ENCODE measurements around the gene FHIT. TPM values are rescaled to one million over a fixed set of nuclear protein-coding genes. Genes with fewer than 3 reads are reported as not detected.

Gene FHIT
- total and polyA plus RNA-seq, 2 of the 4 experiments (the other 2 are of a cell fraction) = 0.07 TPM; not detected in 1

- Histone ChIP-seq H3K9me1 (ENCODE audit: insufficient read depth, low read length) (0 out of 2 replicates have a peak, but pooled peaks cover 5% of the 10 kb centered on the region), H3K4ac (ENCODE audit: low read depth, low read length) (no peak overlapping the region; the same call in 1 of the 2 replicates), H2AK5ac (ENCODE audit: low read depth, low read length) (no peak overlapping the region), H4K20me1 (ENCODE audit: insufficient read depth, low read length) (no peaks in the 10 kb centered on the region), H3K4me3 (ENCODE audit: insufficient read depth, low read depth, low read length) (no peak overlapping the region), H3K27me3 (ENCODE audit: control insufficient read depth, insufficient read depth, low read length) (no peaks in the 10 kb centered on the region), H2BK20ac (ENCODE audit: low read depth, low read length) (no peak overlapping the region), H2BK120ac (ENCODE audit: low read depth, low read length) (no peak overlapping the region), H3K9ac (ENCODE audit: low read depth, low read length) (no peak overlapping the region), H2AK9ac (replicated peaks; ENCODE audit: low read depth, low read length, poor library complexity) (no peak overlapping the region), H3K9me3 (ENCODE audit: control insufficient read depth, insufficient read depth, low read length) (no peaks in the 10 kb centered on the region), H3K27ac (ENCODE audit: insufficient read depth, low read length) (no peak overlapping the region), H2BK15ac (ENCODE audit: low read depth, low read length) (no peak overlapping the region), H3K4me1 (ENCODE audit: control insufficient read depth, insufficient read depth, low read length) (no peaks in the 10 kb centered on the region; the same call in 1 of the 2 replicates), H3K18ac (ENCODE audit: low read depth, low read length) (no peak overlapping the region), H3K36me3 (ENCODE audit: control insufficient read depth, insufficient read depth, low read length) (no peaks in the 10 kb centered on the region), H4K5ac (ENCODE audit: low read depth, low read length) (no peak overlapping the region), H2BK5ac (ENCODE audit: low read depth, low read length, poor library complexity, severe bottlenecking) (no peak overlapping the region), H2AFZ (replicated peaks; ENCODE audit: low read length, poor library complexity) (peak overlapping the region; percentile 16), H3K79me1 (ENCODE audit: low read depth in 1 of 2, low read length in 2 of 2) (no peaks in the 10 kb centered on the region), H3K14ac (replicated peaks; ENCODE audit: low read depth, low read length) (no peak overlapping the region), H4K8ac (ENCODE audit: low read depth in 2 of 2, low read length in 2 of 2) (no peak overlapping the region), H4K91ac (ENCODE audit: insufficient read depth, low read depth, low read length) (no peak overlapping the region), H3K4me2 (ENCODE audit: low read depth, low read length) (no peak overlapping the region), H3K23ac (ENCODE audit: low read depth, low read length) (no peak overlapping the region), H3K56ac (ENCODE audit: extremely low read depth, insufficient read depth, low read length) (no peak overlapping the region)
- no peak for TF ChIP-seq BHLHE40 (IDR thresholded peaks at IDR 0.05; ENCODE audit: low read depth, low read length)
- no peak for TF ChIP-seq CEBPB (IDR thresholded peaks at IDR 0.05; ENCODE audit: low read depth, low read length)
- no peak for TF ChIP-seq MAFK (IDR thresholded peaks at IDR 0.05; ENCODE audit: low read depth, low read length)
- no peak for TF ChIP-seq NFE2L2 (IDR thresholded peaks at IDR 0.05; ENCODE audit: low read depth, low read length)
- TF ChIP-seq, protein P1, sequence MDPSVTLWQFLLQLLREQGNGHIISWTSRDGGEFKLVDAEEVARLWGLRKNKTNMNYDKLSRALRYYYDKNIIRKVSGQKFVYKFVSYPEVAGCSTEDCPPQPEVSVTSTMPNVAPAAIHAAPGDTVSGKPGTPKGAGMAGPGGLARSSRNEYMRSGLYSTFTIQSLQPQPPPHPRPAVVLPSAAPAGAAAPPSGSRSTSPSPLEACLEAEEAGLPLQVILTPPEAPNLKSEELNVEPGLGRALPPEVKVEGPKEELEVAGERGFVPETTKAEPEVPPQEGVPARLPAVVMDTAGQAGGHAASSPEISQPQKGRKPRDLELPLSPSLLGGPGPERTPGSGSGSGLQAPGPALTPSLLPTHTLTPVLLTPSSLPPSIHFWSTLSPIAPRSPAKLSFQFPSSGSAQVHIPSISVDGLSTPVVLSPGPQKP (IDR thresholded peaks at IDR 0.05; ENCODE audit: borderline replicate concordance, low read depth, low read length) = no peak
- TF ChIP-seq MAZ (IDR thresholded peaks at IDR 0.05; ENCODE audit: borderline replicate concordance, low read depth, low read length) = no peak
- no peak for TF ChIP-seq RCOR1 (IDR thresholded peaks at IDR 0.05; ENCODE audit: insufficient replicate concordance, low read length)
- TF ChIP-seq POLR2A (IDR thresholded peaks at IDR 0.05; ENCODE audit: low read depth, low read length) = no peak
- TF ChIP-seq, protein P2, sequence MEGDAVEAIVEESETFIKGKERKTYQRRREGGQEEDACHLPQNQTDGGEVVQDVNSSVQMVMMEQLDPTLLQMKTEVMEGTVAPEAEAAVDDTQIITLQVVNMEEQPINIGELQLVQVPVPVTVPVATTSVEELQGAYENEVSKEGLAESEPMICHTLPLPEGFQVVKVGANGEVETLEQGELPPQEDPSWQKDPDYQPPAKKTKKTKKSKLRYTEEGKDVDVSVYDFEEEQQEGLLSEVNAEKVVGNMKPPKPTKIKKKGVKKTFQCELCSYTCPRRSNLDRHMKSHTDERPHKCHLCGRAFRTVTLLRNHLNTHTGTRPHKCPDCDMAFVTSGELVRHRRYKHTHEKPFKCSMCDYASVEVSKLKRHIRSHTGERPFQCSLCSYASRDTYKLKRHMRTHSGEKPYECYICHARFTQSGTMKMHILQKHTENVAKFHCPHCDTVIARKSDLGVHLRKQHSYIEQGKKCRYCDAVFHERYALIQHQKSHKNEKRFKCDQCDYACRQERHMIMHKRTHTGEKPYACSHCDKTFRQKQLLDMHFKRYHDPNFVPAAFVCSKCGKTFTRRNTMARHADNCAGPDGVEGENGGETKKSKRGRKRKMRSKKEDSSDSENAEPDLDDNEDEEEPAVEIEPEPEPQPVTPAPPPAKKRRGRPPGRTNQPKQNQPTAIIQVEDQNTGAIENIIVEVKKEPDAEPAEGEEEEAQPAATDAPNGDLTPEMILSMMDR (conservative IDR thresholded peaks at IDR 0.05; ENCODE audit: low read depth, low read length) = no peak
- no peak for TF ChIP-seq FOS (IDR thresholded peaks at IDR 0.05; ENCODE audit: low read depth, low read length)
- TF ChIP-seq CHD1 (IDR thresholded peaks at IDR 0.05; ENCODE audit: low read depth, low read length) = no peak
- no peak for TF ChIP-seq RFX5 (IDR thresholded peaks at IDR 0.05; ENCODE audit: low read depth, low read length)
- no peak for TF ChIP-seq USF2 (IDR thresholded peaks at IDR 0.05; ENCODE audit: low read depth, low read length)
- no peak for TF ChIP-seq RAD21 (IDR thresholded peaks at IDR 0.05; ENCODE audit: low read length)
- ChIA-PET POLR2A (ENCODE audit: unreplicated experiment) (interaction anchor here (0.6 kb wide), 1 partner anchor 10 kb away, joined by 3 read pairs; no protein-coding TSS in a partner anchor), CTCF (no interaction called here)
- in situ Hi-C loops (cut with MboI; ENCODE audit: low sequenced_read_pairs) = no loop called here
- dilution Hi-C loops (cut with HindIII; ENCODE audit: low sequenced_read_pairs, unreplicated experiment) = no loop called here
- no CpG with 5 or more reads among the region's 3 CpGs for WGBS, 2 experiments (ENCODE audit: extremely low coverage in 2 of 2, insufficient read length in 1 of 2)
- DNase-seq (no peak), ATAC-seq (ENCODE audit: low read depth) (no peak)
- BruUV-seq (replicated peaks) = no TSS peak
- intact Hi-C loops (cut with micrococcal nuclease) = no loop called here
Observed at GRCh38 chr3:59783468-59783988, 1467.7 kb downstream of the FHIT start.
